B cell (primary cell): ENCODE results near the gene SHANK2.

Source experiments
- EZH2 ChIP-seq: IDR thresholded peaks from 2 replicates; pipeline ENCODE4 v1.6.1; 2012; ENCODE audit warnings: borderline replicate concordance, low read depth, mild to moderate bottlenecking, moderate library complexity, low read length; ENCODE audit not compliant: insufficient read depth, poor library complexity, severe bottlenecking
- TF ChIP-seq, protein P1 (sequence below): fragments of 200-600 bp; IDR thresholded peaks from one replicate; pipeline ENCODE4 v1.8.0; 2022; ENCODE audit warnings: antibody characterized with exemption, mild to moderate bottlenecking

DNA sequence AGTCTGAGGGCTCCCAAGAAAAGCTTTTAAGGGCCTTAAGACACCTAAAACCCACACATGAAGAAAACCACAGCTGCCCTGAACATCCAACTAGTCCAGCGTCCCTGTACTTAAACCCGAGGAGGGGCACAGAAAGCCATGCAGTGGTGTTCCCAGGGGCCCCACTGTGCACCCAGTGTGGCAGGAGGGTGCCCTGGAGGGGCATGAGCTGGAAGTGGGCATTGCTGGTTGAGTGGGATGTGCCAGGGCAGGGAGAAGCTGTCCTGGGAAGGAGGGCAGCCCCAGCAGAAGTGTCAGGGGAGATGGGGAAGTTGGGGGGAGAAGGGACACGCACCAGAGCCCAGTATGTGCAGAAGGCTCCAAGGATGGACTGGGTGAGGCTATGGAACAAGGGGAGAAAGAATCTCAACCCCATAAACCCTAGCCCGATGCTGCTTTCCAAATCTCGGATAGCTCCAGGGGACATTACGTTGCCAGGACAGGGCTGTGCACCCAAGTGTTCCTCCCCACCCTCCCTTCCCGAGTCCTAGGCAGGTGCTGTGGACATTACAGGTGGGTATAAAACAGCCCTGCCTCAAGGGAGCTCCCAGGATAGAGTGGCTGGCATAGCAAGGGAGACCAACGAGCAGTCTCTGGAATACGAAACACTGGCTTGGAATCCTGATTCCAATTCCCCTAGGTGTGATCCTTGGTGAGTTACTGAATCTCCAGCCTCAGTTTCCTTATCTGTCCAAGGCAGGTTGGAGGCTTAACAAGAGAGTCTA, 44.2 kb downstream of the SHANK2 start:
- TF ChIP-seq, protein P1, sequence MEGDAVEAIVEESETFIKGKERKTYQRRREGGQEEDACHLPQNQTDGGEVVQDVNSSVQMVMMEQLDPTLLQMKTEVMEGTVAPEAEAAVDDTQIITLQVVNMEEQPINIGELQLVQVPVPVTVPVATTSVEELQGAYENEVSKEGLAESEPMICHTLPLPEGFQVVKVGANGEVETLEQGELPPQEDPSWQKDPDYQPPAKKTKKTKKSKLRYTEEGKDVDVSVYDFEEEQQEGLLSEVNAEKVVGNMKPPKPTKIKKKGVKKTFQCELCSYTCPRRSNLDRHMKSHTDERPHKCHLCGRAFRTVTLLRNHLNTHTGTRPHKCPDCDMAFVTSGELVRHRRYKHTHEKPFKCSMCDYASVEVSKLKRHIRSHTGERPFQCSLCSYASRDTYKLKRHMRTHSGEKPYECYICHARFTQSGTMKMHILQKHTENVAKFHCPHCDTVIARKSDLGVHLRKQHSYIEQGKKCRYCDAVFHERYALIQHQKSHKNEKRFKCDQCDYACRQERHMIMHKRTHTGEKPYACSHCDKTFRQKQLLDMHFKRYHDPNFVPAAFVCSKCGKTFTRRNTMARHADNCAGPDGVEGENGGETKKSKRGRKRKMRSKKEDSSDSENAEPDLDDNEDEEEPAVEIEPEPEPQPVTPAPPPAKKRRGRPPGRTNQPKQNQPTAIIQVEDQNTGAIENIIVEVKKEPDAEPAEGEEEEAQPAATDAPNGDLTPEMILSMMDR = no peak
- TF ChIP-seq EZH2 = no peak
